ENCODE measurements around the gene PYURF. TPM values are rescaled to one million over a fixed set of nuclear protein-coding genes. Genes with fewer than 3 reads are reported as not detected.
A peak's percentile ranks its signal among the peaks of the same experiment; 100 is the strongest.

PYURF gene, protein sequence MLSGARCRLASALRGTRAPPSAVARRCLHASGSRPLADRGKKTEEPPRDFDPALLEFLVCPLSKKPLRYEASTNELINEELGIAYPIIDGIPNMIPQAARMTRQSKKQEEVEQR
- total RNA-seq: 64.4 and 78.1 TPM in 2 replicates

GRCh38 chr4:88523325-88524129, at the start of gene PYURF:
Gene PYURF, minus strand, starts transcription at chr4:88523776. Its CDS starts 76 bp downstream, at chr4:88523700.
- peak; percentile 95 for DNase-seq

- no peak for DNase-seq
Measured at GRCh38 chr4:88570001-88570400, 46.4 kb upstream of the PYURF start.

- no peak for DNase-seq
Measured at GRCh38 chr4:88567591-88567990, 44.0 kb upstream of the PYURF start.

- no peak for DNase-seq
Measured at GRCh38 chr4:88549815-88550214, 26.2 kb upstream of the PYURF start.

GRCh38 chr4:88539322-88540068, 15.9 kb upstream of the PYURF start:
- DNase-seq: peak; percentile 78

DNA sequence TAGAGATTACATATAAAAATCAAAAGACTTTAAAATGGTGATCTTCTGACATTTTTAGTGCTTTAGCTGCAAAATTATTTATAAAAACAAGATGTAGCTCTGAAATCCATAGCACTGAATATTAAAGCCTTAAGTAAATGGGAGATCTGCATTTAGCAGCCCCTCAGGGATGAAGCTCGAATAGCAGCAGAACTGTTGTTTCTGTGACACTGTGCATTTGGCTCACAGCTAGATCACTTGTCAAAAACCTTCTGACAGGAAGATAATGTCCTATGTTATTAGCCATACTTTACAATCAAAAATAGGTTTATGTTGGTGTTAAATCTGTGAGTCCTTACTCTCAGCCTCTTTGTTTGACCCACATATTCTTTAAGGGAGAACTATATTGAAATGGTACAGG, 14.1 kb upstream of the PYURF start:
- DNase-seq: no peak

DNA sequence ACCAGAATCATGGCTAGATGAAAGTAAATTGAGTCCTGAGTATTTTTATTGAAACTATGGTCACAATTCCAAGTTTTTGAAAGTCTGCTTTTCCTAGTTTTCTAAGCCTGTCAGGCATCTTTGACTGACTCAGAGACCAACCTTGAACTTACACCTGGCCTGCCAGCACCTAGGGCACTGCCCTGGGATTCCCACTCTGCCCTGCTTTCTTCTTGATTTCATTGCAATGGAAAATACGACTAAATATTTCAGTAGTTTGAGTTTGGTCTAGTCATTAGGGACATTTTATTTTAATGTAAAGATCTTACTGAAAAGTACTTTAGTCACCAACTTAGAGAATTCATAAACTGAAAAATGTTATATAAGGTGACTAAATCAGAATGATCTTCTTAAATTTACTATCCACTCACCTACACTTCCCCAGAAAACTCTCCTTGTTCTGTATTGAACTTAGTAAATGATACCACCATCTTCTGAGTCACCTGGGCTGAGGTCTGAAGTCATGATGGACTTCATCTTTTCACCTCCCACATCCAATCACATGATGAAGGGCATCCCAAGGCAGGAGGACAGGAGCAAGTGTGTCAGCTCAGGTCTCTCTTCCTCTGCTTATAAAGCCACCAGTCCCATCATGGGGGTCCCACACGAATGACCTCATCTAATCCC, 11.6 kb upstream of the PYURF start:
- DNase-seq: no peak

DNA sequence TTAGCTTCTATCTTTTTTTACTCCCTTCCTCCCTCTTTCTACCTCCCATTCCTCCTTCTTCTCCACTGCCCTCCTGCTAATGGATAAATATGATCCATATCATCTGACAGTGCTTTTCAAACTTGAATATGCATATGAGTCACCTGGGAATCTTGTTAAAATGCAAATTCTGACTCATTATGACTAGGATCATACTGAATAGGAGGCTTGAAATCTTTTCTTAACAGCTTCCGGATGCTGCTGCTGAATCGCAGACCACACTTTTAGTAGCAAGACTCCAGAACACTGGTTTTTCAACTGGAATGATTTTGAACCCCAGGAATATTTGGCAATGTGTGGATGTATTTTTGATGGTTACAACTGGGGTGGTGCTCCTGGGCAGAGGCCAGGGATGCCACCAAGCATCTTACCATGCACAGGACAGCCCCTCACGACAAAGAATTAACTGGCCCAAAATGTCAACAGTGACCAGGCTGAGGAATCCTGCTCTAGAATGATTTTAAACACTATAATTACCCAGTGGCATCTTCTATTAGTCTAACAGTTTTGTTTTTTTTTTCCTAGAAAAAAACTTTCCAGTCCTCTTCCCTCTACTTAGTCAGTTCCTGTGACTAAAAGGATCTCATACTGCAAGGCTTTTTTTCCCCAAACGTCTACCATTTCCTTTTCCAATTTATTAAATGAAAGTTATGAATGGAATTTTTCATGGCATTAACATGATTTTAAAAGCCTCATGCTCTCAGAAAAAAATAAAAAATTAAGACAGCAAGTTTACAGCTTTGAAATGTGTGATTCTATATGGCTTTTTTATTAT, 10.6 kb upstream of the PYURF start:
- DNase-seq: peak; percentile 79

DNA sequence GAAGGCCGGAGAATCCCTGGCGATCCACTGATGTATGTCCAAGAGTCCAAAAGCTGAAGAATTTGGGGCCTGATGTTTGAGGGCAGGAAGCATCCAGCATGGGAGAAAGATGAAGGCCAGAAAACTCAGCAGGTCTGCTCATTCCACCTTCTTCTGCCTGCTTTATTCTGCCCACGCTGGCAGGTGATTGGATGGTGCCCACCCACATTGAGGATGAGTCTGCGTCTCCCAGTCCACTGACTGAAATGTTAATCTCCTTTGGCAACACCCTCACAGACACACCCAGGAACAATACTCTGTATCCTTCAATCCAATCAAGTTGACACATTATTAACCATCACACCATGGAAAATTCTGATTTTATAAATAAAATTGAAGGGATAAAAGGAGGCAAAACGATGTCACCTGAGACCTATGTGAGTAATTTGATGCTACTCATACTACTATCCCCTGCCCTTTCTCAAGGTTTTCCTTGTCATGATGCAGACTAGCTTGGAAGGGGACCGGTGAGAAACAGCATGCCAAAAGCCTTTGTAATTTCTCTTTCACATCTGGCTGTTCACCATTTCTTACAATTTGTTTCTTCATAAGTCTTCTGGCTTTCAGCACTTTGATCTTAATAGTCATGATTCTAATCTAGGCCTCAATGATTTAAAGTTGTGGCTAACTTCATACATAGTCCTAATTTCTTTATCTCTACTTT, 9.7 kb upstream of the PYURF start:
- DNase-seq: peak; percentile 21

DNA sequence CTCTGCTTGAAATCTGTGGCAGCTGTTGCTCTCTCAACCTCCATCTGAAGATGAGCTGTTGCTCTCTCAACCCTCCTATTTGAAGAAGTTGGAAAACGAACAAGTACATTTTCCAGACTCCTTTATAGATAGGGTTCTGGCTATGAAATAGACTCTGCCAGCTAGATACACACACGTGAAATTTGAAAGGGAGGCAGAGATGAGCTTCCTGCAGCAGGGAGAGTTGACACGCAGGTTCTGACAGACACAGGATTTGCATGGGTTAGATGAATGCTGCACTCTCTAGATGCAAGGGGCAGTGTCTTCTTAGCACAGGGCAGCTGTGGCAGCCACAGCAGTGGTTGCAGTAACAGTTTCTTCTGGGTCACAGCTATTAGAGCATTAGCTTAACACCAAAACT, 8.0 kb upstream of the PYURF start:
- DNase-seq: no peak

GRCh38 chr4:88528861-88529260, 5.3 kb upstream of the PYURF start:
- DNase-seq: peak; percentile 23

DNA sequence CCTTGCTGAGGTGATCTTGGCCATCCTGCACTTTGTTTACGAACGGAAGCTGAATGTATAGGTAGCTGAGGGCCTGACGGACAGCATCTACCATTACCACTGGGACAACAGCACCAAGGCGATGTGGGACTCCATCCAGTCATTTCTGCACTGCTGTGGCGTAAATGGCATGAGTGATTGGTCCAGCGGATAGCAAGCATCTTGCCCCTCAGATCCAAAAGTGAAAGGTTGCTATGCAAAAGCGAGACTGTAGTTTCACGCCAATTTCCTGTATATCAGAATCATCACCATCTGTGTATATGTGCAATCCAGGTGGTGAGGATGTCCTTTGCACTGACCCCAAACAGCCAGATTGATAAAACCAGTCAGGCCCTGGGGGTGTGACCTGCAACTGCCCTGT, 4.2 kb upstream of the PYURF start:
- no peak for DNase-seq

GRCh38 chr4:88526221-88526815, 2.7 kb upstream of the PYURF start:
- peak; percentile 28 for DNase-seq

DNA sequence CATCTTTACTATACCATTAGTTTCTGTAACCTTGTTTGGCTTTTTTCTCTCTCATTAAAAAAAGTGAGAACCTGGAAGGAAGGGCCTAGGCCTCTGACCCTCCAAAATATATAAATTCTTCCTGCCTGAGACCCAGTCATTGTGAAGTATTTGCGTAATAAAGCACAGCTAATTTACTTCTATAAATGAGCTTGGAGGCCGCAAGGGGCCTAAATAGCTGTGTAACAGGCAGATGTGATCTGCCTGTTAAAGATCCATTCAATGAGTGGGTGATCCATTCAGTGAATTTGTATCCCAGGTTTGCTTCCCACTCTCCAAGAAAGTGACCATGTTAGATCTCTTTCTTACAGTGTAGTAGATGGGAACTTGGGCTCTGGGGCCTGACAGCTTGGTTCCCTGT, 595 bp upstream of the PYURF start:
- DNase-seq: peak; percentile 15

DNA sequence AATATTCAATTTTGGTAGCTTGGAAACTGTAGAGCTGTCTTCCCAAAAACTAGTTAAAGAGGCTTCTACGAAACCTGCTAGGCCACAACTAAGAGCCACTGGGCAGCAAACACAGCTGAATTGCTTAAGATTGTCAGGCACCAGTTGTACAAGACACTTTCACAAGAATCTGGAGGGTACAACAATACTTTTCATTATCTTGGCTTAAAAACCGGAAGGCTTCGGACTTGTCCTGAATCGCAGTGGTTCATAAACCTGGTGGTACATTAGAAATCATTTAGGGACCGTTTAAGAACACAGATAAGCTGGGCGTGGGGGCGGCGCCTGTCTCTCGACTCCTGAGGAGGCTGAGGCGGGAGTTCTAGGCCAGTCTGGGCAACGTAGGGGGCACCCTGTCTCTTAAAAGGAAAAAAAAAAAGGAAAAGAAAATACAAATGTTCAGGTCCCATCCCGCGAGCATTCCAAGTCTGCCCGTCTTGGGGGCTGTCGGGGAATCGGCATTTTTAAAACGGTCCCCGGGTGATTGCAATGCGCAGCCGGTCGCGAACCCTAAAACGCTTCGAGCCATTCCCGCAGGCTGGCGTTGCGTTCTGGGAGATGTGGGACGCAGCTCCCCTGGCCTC, 763 bp downstream of the PYURF start:
- peak; percentile 59 for DNase-seq

DNA sequence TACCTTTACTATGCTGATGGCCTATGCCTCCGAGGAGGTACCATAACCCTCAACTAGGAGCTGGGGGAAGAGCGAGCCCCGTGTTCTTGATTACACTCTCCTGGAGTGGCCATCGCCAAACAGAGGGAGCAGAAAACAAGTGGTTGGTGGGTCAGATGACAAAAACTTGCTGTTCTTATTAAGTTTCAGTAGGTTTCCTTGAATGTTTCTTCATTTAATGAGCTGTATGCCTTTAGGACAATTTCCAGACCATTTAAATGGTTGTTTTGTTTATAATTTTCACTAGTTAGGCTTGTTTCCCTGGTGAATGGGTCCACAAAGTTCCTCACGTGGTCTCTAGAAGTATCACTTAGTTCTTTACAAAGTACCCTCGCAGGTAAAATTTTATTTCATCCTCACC, 4.7 kb downstream of the PYURF start:
- DNase-seq: no peak

DNA sequence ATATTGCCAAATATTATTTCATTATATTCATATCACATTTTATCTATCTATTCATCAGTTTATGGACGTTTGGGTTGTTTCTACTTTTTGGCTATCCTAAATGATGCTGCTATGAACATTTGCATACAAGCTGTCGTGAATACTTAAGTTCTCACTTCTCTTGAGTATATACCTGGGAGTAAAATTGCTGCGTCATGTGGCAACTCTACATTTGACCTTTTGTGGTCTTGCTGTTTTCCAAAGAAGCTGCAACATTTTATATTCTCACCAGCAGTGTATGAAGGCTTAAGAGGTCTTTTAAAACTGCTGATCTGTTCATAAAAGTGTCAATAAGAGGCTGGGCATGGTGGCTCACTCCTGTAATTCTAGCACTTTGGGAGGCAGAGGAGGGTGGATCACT, 5.8 kb downstream of the PYURF start:
- DNase-seq: no peak

DNA sequence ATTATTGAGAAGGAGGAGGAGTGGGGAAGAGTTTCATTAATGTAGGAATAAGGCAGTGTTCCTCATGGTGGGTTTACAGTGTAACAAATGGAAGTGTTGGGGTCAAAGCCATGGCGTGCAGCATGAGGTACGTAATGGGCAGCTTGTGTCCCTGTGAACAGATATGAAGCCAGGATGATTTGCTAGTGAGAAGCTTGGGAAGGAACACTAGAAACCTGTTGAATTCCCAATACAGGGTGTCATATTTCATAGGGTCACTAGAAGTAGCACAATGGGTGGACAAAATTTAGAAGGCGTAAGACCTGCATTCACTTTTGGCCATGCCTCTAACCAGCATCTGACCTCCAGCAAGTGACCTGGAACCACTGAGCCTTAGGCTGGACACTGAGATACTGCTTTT, 6.8 kb downstream of the PYURF start:
- no peak for DNase-seq

GRCh38 chr4:88514557-88515511, 8.7 kb downstream of the PYURF start:
- no peak for DNase-seq

GRCh38 chr4:88511236-88511635, 12.3 kb downstream of the PYURF start:
- peak; percentile 27 for DNase-seq

Measured in dermis blood vessel endothelial cell (primary cell).